HEK293 (cell line): Measurements from ENCODE around the gene CNKSR3.

Experiments used
- CTCF ChIP-seq: fragments of 450-650 bp; formaldehyde crosslinking; IDR thresholded peaks from 2 replicates; pipeline ENCODE4 v1.5.1; 2016; ENCODE audit warnings: missing biosample characterization, missing genetic modification characterization
- GLIS2 ChIP-seq: fragments of 450-650 bp; formaldehyde crosslinking; IDR thresholded peaks from 2 replicates; pipeline ENCODE4 v1.5.1; 2016; ENCODE audit warnings: missing biosample characterization, missing genetic modification characterization
- HOXA7 ChIP-seq: sonication (generic); formaldehyde crosslinking; IDR thresholded peaks from 2 replicates; pipeline ENCODE4 v1.8.1; 2022; ENCODE audit warnings: missing genetic modification reagents, borderline replicate concordance
- PBX3 ChIP-seq: sonication (generic); formaldehyde crosslinking; IDR thresholded peaks from 2 replicates; pipeline ENCODE4 v1.8.1; 2022; ENCODE audit warnings: mild to moderate bottlenecking, moderate library complexity, missing genetic modification reagents
- ZBTB49 ChIP-seq: fragments of 450-650 bp; formaldehyde crosslinking; IDR thresholded peaks from 2 replicates; pipeline ENCODE4 v1.5.1; 2016; ENCODE audit warnings: missing biosample characterization, missing genetic modification characterization, low read depth
- ZBTB8A ChIP-seq: fragments of 450-650 bp; formaldehyde crosslinking; IDR thresholded peaks from 2 replicates; pipeline ENCODE4 v1.5.1; 2016; ENCODE audit warnings: missing biosample characterization, missing genetic modification characterization
- ZNF248 ChIP-seq: fragments of 450-650 bp; formaldehyde crosslinking; IDR thresholded peaks from 2 replicates; pipeline ENCODE4 v1.5.1; 2017; ENCODE audit warnings: missing biosample characterization, missing genetic modification characterization
- TF ChIP-seq, protein P1 (sequence below): fragments of 450-650 bp; formaldehyde crosslinking; IDR thresholded peaks from 2 replicates; pipeline ENCODE4 v1.5.1; 2016; ENCODE audit warnings: missing biosample characterization, missing genetic modification characterization
- TF ChIP-seq, protein P2 (sequence below): fragments of 450-650 bp; formaldehyde crosslinking; IDR thresholded peaks from 2 replicates; pipeline ENCODE4 v1.5.1; 2016; ENCODE audit warnings: missing biosample characterization, missing genetic modification characterization

- TF ChIP-seq CTCF (tag by site-specific recombination) = no peak
- no peak for TF ChIP-seq PBX3 (CRISPR knock-in tag)
- no peak for TF ChIP-seq HOXA7 (CRISPR knock-in tag)
- TF ChIP-seq, protein P1, sequence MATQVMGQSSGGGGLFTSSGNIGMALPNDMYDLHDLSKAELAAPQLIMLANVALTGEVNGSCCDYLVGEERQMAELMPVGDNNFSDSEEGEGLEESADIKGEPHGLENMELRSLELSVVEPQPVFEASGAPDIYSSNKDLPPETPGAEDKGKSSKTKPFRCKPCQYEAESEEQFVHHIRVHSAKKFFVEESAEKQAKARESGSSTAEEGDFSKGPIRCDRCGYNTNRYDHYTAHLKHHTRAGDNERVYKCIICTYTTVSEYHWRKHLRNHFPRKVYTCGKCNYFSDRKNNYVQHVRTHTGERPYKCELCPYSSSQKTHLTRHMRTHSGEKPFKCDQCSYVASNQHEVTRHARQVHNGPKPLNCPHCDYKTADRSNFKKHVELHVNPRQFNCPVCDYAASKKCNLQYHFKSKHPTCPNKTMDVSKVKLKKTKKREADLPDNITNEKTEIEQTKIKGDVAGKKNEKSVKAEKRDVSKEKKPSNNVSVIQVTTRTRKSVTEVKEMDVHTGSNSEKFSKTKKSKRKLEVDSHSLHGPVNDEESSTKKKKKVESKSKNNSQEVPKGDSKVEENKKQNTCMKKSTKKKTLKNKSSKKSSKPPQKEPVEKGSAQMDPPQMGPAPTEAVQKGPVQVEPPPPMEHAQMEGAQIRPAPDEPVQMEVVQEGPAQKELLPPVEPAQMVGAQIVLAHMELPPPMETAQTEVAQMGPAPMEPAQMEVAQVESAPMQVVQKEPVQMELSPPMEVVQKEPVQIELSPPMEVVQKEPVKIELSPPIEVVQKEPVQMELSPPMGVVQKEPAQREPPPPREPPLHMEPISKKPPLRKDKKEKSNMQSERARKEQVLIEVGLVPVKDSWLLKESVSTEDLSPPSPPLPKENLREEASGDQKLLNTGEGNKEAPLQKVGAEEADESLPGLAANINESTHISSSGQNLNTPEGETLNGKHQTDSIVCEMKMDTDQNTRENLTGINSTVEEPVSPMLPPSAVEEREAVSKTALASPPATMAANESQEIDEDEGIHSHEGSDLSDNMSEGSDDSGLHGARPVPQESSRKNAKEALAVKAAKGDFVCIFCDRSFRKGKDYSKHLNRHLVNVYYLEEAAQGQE (tag by site-specific recombination) = no peak
- TF ChIP-seq, protein P2, sequence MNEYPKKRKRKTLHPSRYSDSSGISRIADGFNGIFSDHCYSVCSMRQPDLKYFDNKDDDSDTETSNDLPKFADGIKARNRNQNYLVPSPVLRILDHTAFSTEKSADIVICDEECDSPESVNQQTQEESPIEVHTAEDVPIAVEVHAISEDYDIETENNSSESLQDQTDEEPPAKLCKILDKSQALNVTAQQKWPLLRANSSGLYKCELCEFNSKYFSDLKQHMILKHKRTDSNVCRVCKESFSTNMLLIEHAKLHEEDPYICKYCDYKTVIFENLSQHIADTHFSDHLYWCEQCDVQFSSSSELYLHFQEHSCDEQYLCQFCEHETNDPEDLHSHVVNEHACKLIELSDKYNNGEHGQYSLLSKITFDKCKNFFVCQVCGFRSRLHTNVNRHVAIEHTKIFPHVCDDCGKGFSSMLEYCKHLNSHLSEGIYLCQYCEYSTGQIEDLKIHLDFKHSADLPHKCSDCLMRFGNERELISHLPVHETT (tag by site-specific recombination) = no peak
- no peak for TF ChIP-seq ZBTB49
- TF ChIP-seq ZBTB8A (tag by site-specific recombination) = no peak
- no peak for TF ChIP-seq GLIS2 (tag by site-specific recombination)
- no peak for TF ChIP-seq ZNF248 (tag by site-specific recombination)
Observed at GRCh38 chr6:154343473-154344308, 166.8 kb downstream of the CNKSR3 start.
